GM12892 (cell line): ENCODE data around the gene ALS2.

Experiments
- DNase-seq: peaks from one replicate; pipeline ENCODE4 v3.0.0; 2011; ENCODE audit not compliant: insufficient read length
- FAIRE-seq: peaks from 2 replicates; lab custom pipeline; 2011; peaks lifted over from hg19 to GRCh38; lab: Jason Lieb, UNC
- POLR2A ChIP-seq: IDR thresholded peaks from 2 replicates; pipeline ENCODE4 v1.6.1; 2011; ENCODE audit warnings: low read depth, low read length, control low read depth
- POLR2AphosphoS5 ChIP-seq: IDR thresholded peaks from 2 replicates; pipeline ENCODE4 v1.6.1; 2011; ENCODE audit warnings: low read depth, low read length, control low read depth
- TAF1 ChIP-seq: IDR thresholded peaks from 2 replicates; pipeline ENCODE4 v1.6.1; 2011; ENCODE audit warnings: low read depth, mild to moderate bottlenecking, control low read depth, low read length, borderline replicate concordance

The ALS2 gene

GRCh38 chr2:201660293-201660895 is 120.3 kb downstream of the ALS2 start:
- TF ChIP-seq POLR2AphosphoS5 (no peak), TAF1 (no peak), POLR2A (no peak)
- FAIRE-seq (peak; percentile 42), DNase-seq (no peak)

- no peak for TF ChIP-seq TAF1
- TF ChIP-seq POLR2AphosphoS5, result no peak
- TF ChIP-seq POLR2A, result no peak
- FAIRE-seq (no peak), DNase-seq (no peak)
Measured at GRCh38 chr2:201656740-201657139, 124.0 kb downstream of the ALS2 start.

- TF ChIP-seq TAF1 (no peak), POLR2AphosphoS5 (no peak), POLR2A (no peak)
- FAIRE-seq (no peak), DNase-seq (no peak)
Measured at GRCh38 chr2:201656102-201656501, 124.6 kb downstream of the ALS2 start.

- DNase-seq (no peak), FAIRE-seq (no peak)
- no peak for TF ChIP-seq TAF1
- TF ChIP-seq POLR2A, result no peak
- TF ChIP-seq POLR2AphosphoS5, result no peak
Measured at GRCh38 chr2:201654616-201655384, 125.9 kb downstream of the ALS2 start.

GRCh38 chr2:201653221-201653620 is 127.5 kb downstream of the ALS2 start:
- no peak for TF ChIP-seq POLR2AphosphoS5
- no peak for TF ChIP-seq TAF1
- TF ChIP-seq POLR2A, result no peak
- FAIRE-seq (no peak), DNase-seq (no peak)
